ENCODE data around the gene ZC3H15.

Gene ZC3H15

DNA sequence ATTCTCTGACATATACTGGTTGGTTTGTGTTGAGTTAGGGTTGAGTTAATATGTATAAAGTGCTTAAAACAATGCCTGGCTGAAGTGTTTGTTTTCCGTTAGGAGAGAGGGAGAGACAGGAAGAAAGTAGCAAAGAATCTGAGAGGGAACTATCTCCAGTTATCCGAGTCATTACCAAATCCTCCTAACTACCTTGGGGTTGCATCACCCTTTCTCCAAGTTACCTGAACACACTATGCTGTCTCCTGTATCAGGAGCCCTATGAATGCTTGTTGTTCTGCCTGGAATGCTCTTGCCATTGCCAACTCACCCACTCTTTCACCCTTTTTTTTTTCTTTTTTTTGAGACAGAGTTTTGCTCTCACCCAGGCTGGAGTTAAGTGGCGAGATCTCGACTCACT lies 55.9 kb downstream of the ZC3H15 start:
- DNase-seq (ENCODE audit: low read depth): no peak

DNA sequence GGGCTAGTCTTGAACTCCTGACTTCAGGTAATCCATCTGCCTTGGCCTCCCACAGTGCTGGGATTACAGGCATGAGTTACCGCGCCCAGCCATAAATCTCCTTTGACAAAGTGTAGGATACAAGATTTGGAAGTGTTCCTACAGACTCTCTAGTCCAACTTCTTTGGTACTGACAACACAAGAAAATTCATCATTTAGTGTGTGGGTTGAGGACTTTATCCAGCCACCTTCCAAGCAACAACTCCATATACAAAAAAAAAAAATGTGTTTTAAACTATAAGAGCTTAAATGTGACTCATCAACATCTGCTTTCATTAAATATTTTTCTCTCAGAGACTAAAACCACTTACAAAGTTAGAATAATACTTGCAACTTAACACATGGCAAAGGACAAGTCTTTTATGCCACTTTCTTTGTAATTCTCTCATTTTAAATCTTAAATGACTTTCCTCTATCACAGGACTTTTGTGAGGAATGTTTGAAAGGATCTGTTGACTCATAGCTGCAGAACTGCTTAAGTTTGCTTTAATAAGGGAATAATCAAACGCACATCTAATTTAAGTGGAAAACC lies 57.6 kb downstream of the ZC3H15 start:
- peak; percentile 74 for DNase-seq (ENCODE audit: low read depth)

DNA sequence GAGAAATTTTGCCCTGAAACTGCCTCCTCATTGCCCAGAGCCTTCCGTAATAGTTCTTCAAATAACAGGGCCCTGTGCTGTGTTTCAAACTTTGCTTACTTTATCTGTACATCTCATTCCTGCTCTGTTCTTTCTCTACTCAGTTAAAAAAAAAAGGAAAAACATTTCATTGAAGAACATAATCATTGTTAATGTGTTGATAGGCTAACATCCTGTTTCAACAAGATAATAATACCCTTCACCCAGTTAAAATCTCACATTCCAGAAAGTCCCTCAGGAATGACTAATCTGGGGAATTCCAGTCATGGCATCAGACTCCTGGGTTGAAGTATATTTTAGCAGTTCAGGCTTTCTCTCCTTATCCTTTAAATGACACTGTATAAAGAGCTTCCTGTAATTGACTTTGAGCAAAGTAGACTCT lies 58.2 kb downstream of the ZC3H15 start:
- DNase-seq (ENCODE audit: low read depth): peak; percentile 94

DNA sequence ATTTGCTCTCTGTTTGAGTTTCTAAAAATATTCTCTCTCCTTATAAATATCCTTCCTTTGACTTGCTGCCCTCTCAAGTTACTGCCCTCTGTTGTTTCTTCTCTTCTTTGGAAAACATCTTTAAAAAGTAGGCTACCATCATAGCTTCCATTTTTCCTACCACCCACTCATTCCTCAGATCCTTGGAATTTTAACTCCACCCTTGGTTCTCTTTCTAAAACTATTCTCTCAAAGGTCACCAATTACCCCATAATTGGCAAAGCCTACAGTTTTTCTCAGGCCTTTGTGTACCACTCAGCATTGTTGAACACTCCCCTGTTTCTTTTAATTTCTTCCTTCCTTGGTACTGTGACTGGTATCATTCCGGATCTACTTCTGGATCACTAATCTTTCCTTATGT lies 60.8 kb downstream of the ZC3H15 start:
- DNase-seq (ENCODE audit: low read depth): no peak

DNA sequence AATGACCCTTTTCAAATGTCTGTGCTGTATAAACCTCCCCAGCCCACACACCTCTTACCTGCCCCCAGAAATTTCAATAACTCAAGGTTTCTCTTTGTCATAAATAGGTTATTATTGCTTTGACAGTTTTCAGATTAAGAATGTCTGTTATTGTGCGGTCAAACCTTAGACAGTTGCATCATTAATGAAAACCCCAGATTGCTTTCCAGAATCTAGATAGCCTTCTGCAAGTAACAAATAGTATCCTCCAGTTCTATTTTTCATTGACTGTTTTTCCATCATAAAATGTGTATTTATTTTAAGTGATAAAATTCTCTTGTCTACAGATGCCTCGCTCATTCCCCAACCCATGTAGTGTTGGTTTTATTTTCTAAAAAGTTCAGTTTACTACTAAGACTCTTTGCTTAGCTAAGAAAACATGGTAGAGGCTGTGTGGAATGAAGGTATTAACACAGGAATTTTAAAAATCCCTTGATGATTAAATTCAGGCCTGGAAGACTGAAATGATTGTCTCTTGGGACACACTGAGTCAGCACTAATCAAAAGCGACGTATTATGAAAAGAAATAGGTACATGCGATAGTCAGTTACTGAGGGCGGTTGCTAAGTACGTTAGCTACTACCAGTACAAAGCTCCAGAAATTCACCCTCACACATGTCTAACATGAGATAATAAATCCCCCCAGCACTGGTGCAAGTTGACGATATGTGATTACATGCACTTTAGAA lies 65.4 kb downstream of the ZC3H15 start:
- no peak for DNase-seq (ENCODE audit: low read depth)

DNA sequence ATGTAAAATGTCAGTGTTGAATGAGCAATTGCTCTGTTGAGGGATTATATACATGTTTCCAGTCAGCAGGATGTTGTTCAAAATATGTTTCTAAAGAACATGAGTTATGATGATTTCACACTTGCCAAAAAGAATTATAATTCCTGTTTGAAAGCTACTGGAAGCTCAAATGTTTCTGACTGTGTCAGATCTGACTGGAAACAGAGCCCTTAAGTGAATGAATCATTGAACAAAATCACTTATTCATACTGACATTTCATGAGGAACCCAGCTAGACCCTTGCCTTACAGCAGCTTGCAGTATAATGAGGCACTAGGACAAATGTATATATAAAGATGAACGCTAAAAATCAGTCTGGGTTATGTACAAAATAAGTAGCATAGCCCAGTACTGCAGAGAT lies 68.4 kb downstream of the ZC3H15 start:
- DNase-seq (ENCODE audit: low read depth): no peak

DNA sequence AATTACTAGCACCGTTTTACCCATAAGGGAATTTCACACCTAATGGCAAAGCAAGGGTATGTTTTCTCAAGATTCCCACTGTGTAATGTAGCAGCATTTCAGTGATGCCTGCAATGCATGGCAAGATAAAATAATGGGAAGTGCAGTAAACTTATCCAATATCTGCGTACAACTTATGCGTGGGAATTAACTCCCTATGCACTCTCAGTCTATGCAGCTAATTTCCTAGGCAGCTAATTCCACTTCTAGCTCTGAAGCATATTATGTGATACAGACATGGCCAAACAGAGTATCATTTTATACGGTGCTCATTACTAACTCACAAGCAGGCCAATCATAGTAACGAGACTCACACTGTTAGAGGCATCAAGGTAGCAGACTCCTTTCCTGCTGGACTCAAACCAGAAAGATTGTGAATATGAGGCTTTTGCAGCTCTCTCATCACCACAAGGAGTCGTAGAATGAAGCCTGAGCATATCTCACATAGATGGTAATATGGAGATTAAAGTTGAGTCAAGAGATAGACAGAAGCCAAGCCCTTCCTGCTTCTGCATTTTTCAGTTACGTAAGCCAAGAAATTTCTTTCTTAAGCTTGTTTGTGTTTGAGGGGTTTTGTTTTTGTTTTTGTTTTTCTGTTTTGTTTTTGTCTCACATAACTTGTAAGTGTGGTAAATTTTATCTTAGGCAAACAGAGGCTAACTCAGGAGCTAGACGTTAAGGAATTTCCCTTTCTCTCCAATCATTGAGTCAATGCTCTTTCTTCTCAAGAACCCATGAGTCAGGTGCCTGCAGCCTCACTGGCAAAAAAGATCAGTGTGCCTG lies 69.0 kb downstream of the ZC3H15 start:
- peak; percentile 38 for DNase-seq (ENCODE audit: low read depth)

DNA sequence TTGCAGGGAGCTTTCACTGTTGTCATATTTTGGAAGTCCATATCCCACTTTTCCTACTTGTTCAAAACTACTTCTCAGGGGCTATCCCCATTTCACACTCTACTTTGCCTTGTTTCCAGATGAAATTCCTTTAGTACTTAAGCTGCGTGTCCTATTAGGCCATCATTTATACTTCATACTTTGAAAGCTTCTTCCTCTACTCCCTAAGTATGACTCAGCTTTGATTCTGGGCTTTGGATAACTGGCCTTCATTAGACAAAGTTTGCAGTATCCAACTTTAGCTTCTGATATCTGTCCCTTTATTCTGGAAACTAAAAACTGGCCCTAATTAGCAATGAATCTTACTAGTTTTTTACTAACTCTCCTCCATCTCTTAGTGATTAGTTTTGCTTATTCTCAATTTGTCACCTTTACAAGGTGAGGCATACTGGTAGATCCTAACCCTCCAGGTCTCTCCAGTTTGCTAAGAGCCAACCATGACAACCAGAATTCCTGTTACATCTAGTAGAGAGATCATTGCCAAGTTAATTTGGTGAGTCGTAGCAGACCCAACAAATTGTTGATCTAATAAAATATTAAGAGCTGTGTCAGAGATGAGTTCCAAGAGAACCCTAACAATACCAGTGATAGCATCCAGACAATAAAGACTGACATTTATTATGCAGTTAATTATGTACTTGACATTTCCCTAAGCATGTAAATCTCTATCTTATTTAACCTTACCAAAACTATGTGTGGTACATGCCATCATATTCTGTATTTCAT lies 72.6 kb downstream of the ZC3H15 start:
- DNase-seq (ENCODE audit: low read depth): no peak

All from ELR (cell line).